GM20000 (cell line): ENCODE results near the gene CREBBP.

Source experiments
- DNase-seq: peaks from one replicate; pipeline ENCODE4 v3.0.0; 2012; ENCODE audit warnings: low spot score
- CTCF ChIP-seq: IDR thresholded peaks from 2 replicates; pipeline ENCODE4 v1.5.1; 2012; ENCODE audit warnings: mild to moderate bottlenecking, control low read depth; ENCODE audit errors: extremely low read depth, missing control alignments

Gene CREBBP

GRCh38 chr16:3725276-3725675, 155.2 kb downstream of the CREBBP start:
- DNase-seq, result no peak
- TF ChIP-seq CTCF, result no peak

- DNase-seq, result no peak
- TF ChIP-seq CTCF, result no peak
These were observed 158.0 kb downstream of the CREBBP start for GRCh38 chr16:3722508-3722907.

- no peak for TF ChIP-seq CTCF
These were observed 160.1 kb downstream of the CREBBP start for GRCh38 chr16:3720418-3720817.

GRCh38 chr16:3718628-3719027, 161.9 kb downstream of the CREBBP start:
- no peak for DNase-seq
- no peak for TF ChIP-seq CTCF

More at GRCh38 chr16:3720418-3720817, 160.1 kb downstream of the CREBBP start:
- no peak for DNase-seq

- no peak for TF ChIP-seq CTCF
These were observed 162.5 kb downstream of the CREBBP start for GRCh38 chr16:3718019-3718391.

GRCh38 chr16:3717235-3718018, 163.1 kb downstream of the CREBBP start, which contains the start of gene TRAP1:
Gene TRAP1, minus strand, starts transcription at chr16:3717524. Its CDS starts 16 bp downstream, at chr16:3717508.
- no peak for TF ChIP-seq CTCF

More at GRCh38 chr16:3718019-3718391, 162.5 kb downstream of the CREBBP start:
- no peak for DNase-seq

GRCh38 chr16:3716831-3717234, 163.7 kb downstream of the CREBBP start:
- no peak for TF ChIP-seq CTCF
- DNase-seq, result peak; percentile 58

More at GRCh38 chr16:3717235-3718018, 163.1 kb downstream of the CREBBP start, which contains the start of gene TRAP1:
- DNase-seq, result peak; percentile 99
